Naive B cell (primary cell): ENCODE results near the gene PUDP. TPM values are rescaled to one million over a fixed set of nuclear protein-coding genes. Genes with fewer than 3 reads are reported as not detected.
A peak's percentile ranks its signal among the peaks of the same experiment; 100 is the strongest.

Source experiments
- ATAC-seq, 2 donors: fragments of 150-1000 bp; cut with Tn5 transposase; 2 replicates each; pipeline ENCODE4 v1.10.0; 2021; ENCODE audit warnings: low read depth in 2 of 2, mild to moderate bottlenecking in 2 of 2, moderate library complexity in 2 of 2
- DNase-seq: peaks from one replicate; pipeline ENCODE4 v3.0.0; 2022
- H3K27ac Mint-ChIP-seq, 6 donors: one replicate each; pipeline ENCODE4 v1.8.0; 2020 to 2022; ENCODE audit warnings: mild to moderate bottlenecking in 6 of 6, mixed read lengths in 6 of 6, moderate library complexity in 5 of 6, inconsistent platforms in 2 of 6
- H3K27me3 Mint-ChIP-seq, 3 donors: one replicate each; pipeline ENCODE4 v1.8.0; 2021 to 2022; ENCODE audit warnings: mixed read lengths in 3 of 3, mild to moderate bottlenecking in 1 of 3
- H3K36me3 Mint-ChIP-seq, 2 donors: one replicate each; pipeline ENCODE4 v1.8.0; 2020 to 2022; ENCODE audit warnings: mixed read lengths in 2 of 2, inconsistent platforms in 1 of 2, mild to moderate bottlenecking in 1 of 2
- H3K4me1 Mint-ChIP-seq, 3 donors: one replicate each; pipeline ENCODE4 v1.8.0; 2020 to 2022; ENCODE audit warnings: mixed read lengths in 3 of 3, inconsistent platforms in 1 of 3, mild to moderate bottlenecking in 1 of 3, moderate library complexity in 1 of 3
- H3K4me3 Mint-ChIP-seq, 8 donors: one replicate each; pipeline ENCODE4 v1.8.0; 2020 to 2022; ENCODE audit warnings: mild to moderate bottlenecking in 8 of 8, mixed read lengths in 8 of 8, moderate library complexity in 8 of 8, inconsistent platforms in 2 of 8
- H3K9me3 Mint-ChIP-seq, 7 donors: one replicate each; pipeline ENCODE4 v1.8.0; 2020 to 2022; ENCODE audit warnings: mixed read lengths in 7 of 7, mild to moderate bottlenecking in 5 of 7, inconsistent platforms in 2 of 7, moderate library complexity in 1 of 7
- polyA plus RNA-seq, 6 donors: library from polyadenylated mRNA; unstranded; fragments of 300-500 nt; fragmentation: Illumina TruSeq; gene quantifications; one replicate each; pipeline ENCODE4 v1.2.3, GENCODE V29; 2021; ENCODE audit warnings: low read depth in 6 of 6

The PUDP gene
- polyA plus RNA-seq, 6 donors from 2014 or later: 4.1 to 17.4 (median 12.4) TPM

GRCh38 chrX:7073336-7073735, 74.6 kb downstream of the PUDP start:
- H3K27me3 Mint-ChIP-seq: no peaks in the 10 kb centered on the region
- H3K27ac Mint-ChIP-seq: peak overlapping the region in 1 of 6 donors; percentile 11
- peaks cover 34 to 71% (median 45%) of the 10 kb centered on the region in 3 donors for H3K4me1 Mint-ChIP-seq
- H3K9me3 Mint-ChIP-seq: no peaks in the 10 kb centered on the region
- DNase-seq (no peak), ATAC-seq (no peak)
- H3K4me3 Mint-ChIP-seq: peak overlapping the region in 1 of 8 donors; percentile 27
- H3K36me3 Mint-ChIP-seq: peaks cover 24 to 33% of the 10 kb centered on the region in 2 donors

- peaks cover 26 to 38% of the 10 kb centered on the region in 2 donors for H3K36me3 Mint-ChIP-seq
- no peaks in the 10 kb centered on the region for H3K27me3 Mint-ChIP-seq
- H3K4me1 Mint-ChIP-seq: peaks cover 36 to 74% (median 48%) of the 10 kb centered on the region in 3 donors
These were observed 75.1 kb downstream of the PUDP start for GRCh38 chrX:7072856-7073255.

GRCh38 chrX:7071390-7071789, 76.6 kb downstream of the PUDP start:
- Mint-ChIP-seq H3K4me1 (peaks cover 31 to 64% (median 39%) of the 10 kb centered on the region in 3 donors), H3K27me3 (no peaks in the 10 kb centered on the region), H3K27ac (peak overlapping the region in 5 of 6 donors; percentile 24 to 69 (median 48)), H3K36me3 (peaks cover 26 to 37% of the 10 kb centered on the region in 2 donors), H3K4me3 (peak overlapping the region in 1 of 8 donors; percentile 48), H3K9me3 (no peaks in the 10 kb centered on the region)
- DNase-seq (no peak), ATAC-seq (no peak)

More at GRCh38 chrX:7072856-7073255, 75.1 kb downstream of the PUDP start:
- no peak overlapping the region for H3K4me3 Mint-ChIP-seq
- DNase-seq (no peak), ATAC-seq (no peak)
- H3K27ac Mint-ChIP-seq: no peak overlapping the region
- H3K9me3 Mint-ChIP-seq: no peaks in the 10 kb centered on the region

DNA sequence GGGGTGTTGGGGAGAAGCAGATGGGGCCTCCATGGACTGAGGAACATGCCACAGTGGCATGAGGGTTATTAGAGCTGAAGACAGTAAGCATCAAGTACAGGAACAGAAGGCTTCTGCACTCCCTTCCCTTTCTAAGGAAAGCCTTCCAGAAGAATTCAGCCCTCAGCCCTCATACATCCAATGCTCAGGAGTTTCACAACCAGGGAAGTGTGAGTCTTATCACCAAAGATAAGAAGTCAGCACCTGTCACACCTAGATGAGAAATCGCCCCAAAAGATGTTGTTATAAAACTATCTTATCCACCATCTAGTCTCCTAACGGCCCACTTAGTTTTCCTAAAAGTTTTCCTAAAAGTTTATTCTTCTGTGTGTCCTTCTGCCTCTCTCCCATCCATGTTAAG, 78.4 kb downstream of the PUDP start:
- Mint-ChIP-seq H3K36me3 (peaks cover 26 to 37% of the 10 kb centered on the region in 2 donors), H3K9me3 (no peaks in the 10 kb centered on the region), H3K4me1 (peaks cover 26 to 46% (median 27%) of the 10 kb centered on the region in 3 donors), H3K27me3 (no peaks in the 10 kb centered on the region), H3K4me3 (peak overlapping the region in 3 of 8 donors; percentile 59 to 80 (median 63)), H3K27ac (peak overlapping the region in 5 of 6 donors; percentile 54 to 88 (median 78))
- no peak for ATAC-seq
- DNase-seq: no peak

DNA sequence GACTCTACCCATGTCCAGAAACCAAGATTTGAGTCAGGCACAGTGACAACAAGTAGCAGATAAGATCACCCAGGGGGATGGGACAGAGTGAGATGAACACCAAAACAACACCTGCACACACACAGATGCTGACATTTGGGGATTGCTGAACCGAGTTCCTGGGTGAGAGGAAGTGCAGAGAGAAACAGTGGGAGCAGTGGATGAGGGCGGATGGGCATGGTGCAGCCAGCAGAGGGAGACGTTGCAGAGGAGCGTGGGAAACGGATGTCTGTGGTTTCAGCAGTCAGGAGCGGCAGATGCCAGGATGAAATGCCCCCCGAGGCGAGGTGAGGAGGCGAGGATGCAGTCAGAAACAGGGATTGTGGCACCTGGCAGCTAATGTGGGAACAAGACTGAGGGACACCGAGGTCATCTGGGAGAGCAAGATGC, 79.0 kb downstream of the PUDP start:
- H3K27me3 Mint-ChIP-seq: no peaks in the 10 kb centered on the region
- no peak for DNase-seq
- no peak for ATAC-seq
- peak overlapping the region in 6 of 8 donors; percentile 25 to 80 (median 61) for H3K4me3 Mint-ChIP-seq
- peaks cover 22 to 40% (median 27%) of the 10 kb centered on the region in 3 donors for H3K4me1 Mint-ChIP-seq
- peak overlapping the region in 5 of 6 donors; percentile 67 to 97 (median 78) for H3K27ac Mint-ChIP-seq
- H3K36me3 Mint-ChIP-seq: peaks cover 30 to 37% of the 10 kb centered on the region in 2 donors
- H3K9me3 Mint-ChIP-seq: no peaks in the 10 kb centered on the region

GRCh38 chrX:7067256-7067655, 80.7 kb downstream of the PUDP start:
- no peak overlapping the region for H3K4me3 Mint-ChIP-seq
- H3K9me3 Mint-ChIP-seq: no peaks in the 10 kb centered on the region
- ATAC-seq (no peak), DNase-seq (no peak)
- peak overlapping the region in 2 of 6 donors; percentile 13 to 71 for H3K27ac Mint-ChIP-seq
- H3K27me3 Mint-ChIP-seq: no peaks in the 10 kb centered on the region
- peaks cover 22 to 32% of the 10 kb centered on the region in 2 donors for H3K36me3 Mint-ChIP-seq
- H3K4me1 Mint-ChIP-seq: peaks cover 31 to 37% (median 35%) of the 10 kb centered on the region in 3 donors

DNA sequence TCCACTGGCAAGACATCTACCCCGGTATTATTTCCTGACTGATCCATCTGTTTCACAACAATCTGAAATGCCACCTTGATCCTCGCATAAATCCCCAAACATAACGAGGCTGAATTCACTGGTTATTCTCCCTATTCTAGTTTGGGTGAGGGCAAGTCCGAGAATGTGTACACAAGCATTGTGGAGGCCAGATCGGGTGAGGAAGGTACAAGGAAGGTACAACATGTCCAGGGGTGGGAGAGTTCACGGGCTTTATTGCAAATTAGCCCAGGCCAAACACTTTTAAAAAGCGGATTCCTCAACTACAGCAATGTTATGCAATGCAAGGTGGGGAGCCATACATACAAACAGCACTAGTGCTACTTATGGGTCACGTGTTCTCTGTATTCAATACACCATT, 82.5 kb downstream of the PUDP start:
- ATAC-seq: no peak
- peaks cover 16 to 37% of the 10 kb centered on the region in 2 donors for H3K36me3 Mint-ChIP-seq
- no peak overlapping the region for H3K4me3 Mint-ChIP-seq
- peaks cover 26 to 42% (median 34%) of the 10 kb centered on the region in 3 donors for H3K4me1 Mint-ChIP-seq
- no peak overlapping the region for H3K27ac Mint-ChIP-seq
- no peaks in the 10 kb centered on the region for H3K9me3 Mint-ChIP-seq
- H3K27me3 Mint-ChIP-seq: no peaks in the 10 kb centered on the region
- DNase-seq: no peak

DNA sequence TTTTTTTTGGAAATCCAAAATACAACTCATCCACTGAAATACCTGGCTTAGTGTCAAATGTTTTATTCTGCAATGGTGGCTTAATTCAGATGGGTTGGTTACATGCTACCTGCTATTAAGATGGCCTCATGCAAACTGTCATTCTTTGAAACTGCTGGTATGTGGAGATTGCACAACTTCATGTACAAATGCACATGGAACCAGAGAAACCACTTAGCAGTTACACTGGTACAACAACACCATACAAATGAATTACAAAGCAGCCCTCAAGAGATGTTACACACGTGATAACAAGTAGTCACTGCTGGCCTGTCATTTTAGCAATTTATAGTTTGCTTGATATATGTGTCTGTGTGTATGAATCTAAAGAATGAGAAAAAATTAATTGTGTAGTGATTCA, 85.0 kb downstream of the PUDP start:
- no peaks in the 10 kb centered on the region for H3K27me3 Mint-ChIP-seq
- H3K4me3 Mint-ChIP-seq: no peak overlapping the region
- peaks cover 5 to 16% of the 10 kb centered on the region in 2 donors for H3K36me3 Mint-ChIP-seq
- peaks cover 30 to 44% (median 30%) of the 10 kb centered on the region in 3 donors for H3K4me1 Mint-ChIP-seq
- no peaks in the 10 kb centered on the region for H3K9me3 Mint-ChIP-seq
- DNase-seq (no peak), ATAC-seq (no peak)
- peak overlapping the region in 2 of 6 donors; percentile 9 to 30 for H3K27ac Mint-ChIP-seq

GRCh38 chrX:7062276-7062675, 85.7 kb downstream of the PUDP start:
- no peaks in the 10 kb centered on the region for H3K9me3 Mint-ChIP-seq
- peak overlapping the region in 3 of 6 donors; percentile 8 to 90 (median 86) for H3K27ac Mint-ChIP-seq
- ATAC-seq (no peak), DNase-seq (no peak)
- peaks cover 8 to 14% of the 10 kb centered on the region in 2 donors for H3K36me3 Mint-ChIP-seq
- H3K4me1 Mint-ChIP-seq: peaks cover 33 to 49% (median 36%) of the 10 kb centered on the region in 3 donors
- H3K27me3 Mint-ChIP-seq: no peaks in the 10 kb centered on the region
- peak overlapping the region in 2 of 8 donors; percentile 35 to 58 for H3K4me3 Mint-ChIP-seq

GRCh38 chrX:7061429-7061828, 86.5 kb downstream of the PUDP start:
- H3K4me1 Mint-ChIP-seq: peaks cover 38 to 57% (median 44%) of the 10 kb centered on the region in 3 donors
- H3K36me3 Mint-ChIP-seq: peaks cover 12 to 20% of the 10 kb centered on the region in 2 donors
- H3K27me3 Mint-ChIP-seq: no peaks in the 10 kb centered on the region
- ATAC-seq: no peak
- H3K9me3 Mint-ChIP-seq: no peaks in the 10 kb centered on the region
- no peak for DNase-seq
- peak overlapping the region in 1 of 8 donors; percentile 35 for H3K4me3 Mint-ChIP-seq
- peak overlapping the region in 2 of 6 donors; percentile 24 to 40 for H3K27ac Mint-ChIP-seq

- Mint-ChIP-seq H3K36me3 (peaks cover 12 to 22% of the 10 kb centered on the region in 2 donors), H3K27ac (no peak overlapping the region), H3K9me3 (no peaks in the 10 kb centered on the region), H3K27me3 (no peaks in the 10 kb centered on the region), H3K4me3 (no peak overlapping the region), H3K4me1 (peaks cover 48 to 67% (median 54%) of the 10 kb centered on the region in 3 donors)
- DNase-seq: no peak
- no peak for ATAC-seq
These were observed 87.5 kb downstream of the PUDP start for GRCh38 chrX:7060444-7060843.

DNA sequence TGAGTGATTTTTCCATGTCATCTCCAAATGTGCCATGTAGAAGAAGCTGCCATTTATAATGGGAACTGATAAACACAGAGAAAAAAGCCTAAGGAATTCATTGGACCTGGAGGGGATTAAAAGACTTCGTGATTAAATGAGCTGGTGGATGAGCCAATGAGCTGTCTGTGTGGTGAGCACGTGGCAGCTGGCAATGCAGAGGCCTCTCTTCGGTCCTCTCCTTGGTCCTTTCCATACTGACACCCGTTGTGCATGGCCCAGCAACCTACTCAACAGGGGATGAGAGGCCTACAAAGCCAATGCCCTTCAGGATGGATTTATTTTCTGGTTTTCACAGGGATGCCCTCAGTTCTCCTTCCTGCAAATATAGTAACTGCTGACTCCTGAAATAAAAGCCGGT, 88.1 kb downstream of the PUDP start:
- H3K4me1 Mint-ChIP-seq: peaks cover 50 to 72% (median 56%) of the 10 kb centered on the region in 3 donors
- DNase-seq (no peak), ATAC-seq (no peak)
- H3K9me3 Mint-ChIP-seq: no peaks in the 10 kb centered on the region
- no peaks in the 10 kb centered on the region for H3K27me3 Mint-ChIP-seq
- peaks cover 12 to 22% of the 10 kb centered on the region in 2 donors for H3K36me3 Mint-ChIP-seq
- H3K4me3 Mint-ChIP-seq: peak overlapping the region in 4 of 8 donors; percentile 1 to 79 (median 38)
- peak overlapping the region in 5 of 6 donors; percentile 11 to 90 (median 54) for H3K27ac Mint-ChIP-seq

- peak; percentile 71 to 77 for ATAC-seq
- Mint-ChIP-seq H3K27me3 (no peaks in the 10 kb centered on the region), H3K9me3 (no peaks in the 10 kb centered on the region), H3K4me3 (peak overlapping the region; percentile 17 to 80 (median 52)), H3K27ac (peak overlapping the region in 5 of 6 donors; percentile 35 to 90 (median 76)), H3K36me3 (peaks cover 12 to 22% of the 10 kb centered on the region in 2 donors), H3K4me1 (peaks cover 54 to 78% (median 56%) of the 10 kb centered on the region in 3 donors)
- DNase-seq: peak; percentile 56
These were observed 88.6 kb downstream of the PUDP start for GRCh38 chrX:7059214-7059838.
